ENCODE measurements around the gene TMX1. TPM values are rescaled to one million over a fixed set of nuclear protein-coding genes. Genes with fewer than 3 reads are reported as not detected.
"Not testable (repeated sequence)": the region's sequence is repeated elsewhere in the genome, so short reads cannot be mapped to it uniquely, and the experiment has no call there.

Gene TMX1
- polyA plus RNA-seq: 10 to 100 TPM in 1 of 3 donors, 1 to 10 TPM in 2; 9.0 to 14.7 (median 9.5) TPM

GRCh38 chr14:51239813-51240803 lies at the start of gene TMX1:
TSS of gene TMX1 (plus strand) at chr14:51240247. CDS start at chr14:51240293, 46 bp downstream.
- H3K27ac ChIP-seq (ENCODE audit: low read depth, low read length): peak within 1 kb of the TSS; percentile 60
- 1% methylated on average over 65 of the region's 65 CpGs for WGBS, 3 donors

DNA sequence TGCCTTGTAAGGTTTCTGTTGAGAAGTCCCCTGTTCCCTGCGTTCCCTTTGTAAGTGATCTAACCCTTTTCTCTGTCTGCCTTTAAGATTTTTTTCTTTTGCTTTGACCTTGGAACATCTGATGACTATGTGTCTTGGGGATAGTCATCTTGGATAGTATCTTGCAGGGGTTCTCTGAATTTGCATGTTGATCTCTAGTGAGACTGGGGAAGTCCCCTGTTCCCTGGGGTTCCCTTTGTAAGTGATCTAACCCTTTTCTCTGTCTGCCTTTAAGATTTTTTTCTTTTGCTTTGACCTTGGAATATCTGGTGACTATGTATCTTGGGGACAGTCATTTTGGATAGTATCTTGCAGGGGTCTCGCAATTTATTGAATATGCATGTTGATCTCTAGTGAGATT lies 38.2 kb upstream of the TMX1 start:
- H3K27ac ChIP-seq (ENCODE audit: low read depth, low read length): no peak overlapping the region
- WGBS, 3 donors: 91 to 92% (median 91%) methylated on average over 2 of the region's 2 CpGs

DNA sequence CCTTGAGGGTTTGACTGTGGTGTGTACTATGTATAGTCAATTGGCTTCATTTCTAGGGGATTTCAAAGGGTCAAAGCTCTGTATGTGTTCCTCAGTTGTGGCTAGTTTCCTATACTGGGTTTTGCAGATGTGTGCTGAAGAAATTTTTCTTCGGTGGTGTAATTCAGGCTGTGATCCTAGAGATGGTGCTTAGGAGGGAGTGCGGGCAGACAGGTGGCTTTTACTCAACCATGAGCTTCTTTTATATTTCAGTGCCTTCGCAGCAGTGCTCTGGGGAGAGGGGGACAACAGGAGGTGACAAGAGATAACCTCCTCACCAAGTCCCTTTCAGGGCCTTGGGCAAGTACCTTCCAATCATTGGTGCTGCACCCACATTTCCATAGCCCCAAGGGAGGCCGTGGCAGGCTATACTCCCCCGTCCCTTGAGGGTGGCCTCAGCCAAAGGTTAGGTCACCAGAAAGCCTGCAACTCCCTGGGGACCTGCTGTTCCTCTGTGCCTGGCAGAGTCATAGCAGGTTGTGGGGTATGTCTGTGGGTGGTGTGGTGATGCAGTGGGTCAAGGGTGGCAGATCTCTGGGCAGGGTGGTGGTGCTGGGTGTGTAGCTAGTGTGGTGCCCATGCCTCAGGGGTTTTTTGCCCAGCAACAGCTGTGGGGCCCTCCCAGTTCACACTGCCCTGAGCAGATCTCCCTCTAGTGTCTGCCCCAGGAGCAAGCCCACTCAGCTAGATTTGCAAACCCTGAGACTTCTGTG lies 37.0 kb upstream of the TMX1 start:
- H3K27ac ChIP-seq (ENCODE audit: low read depth, low read length): no peak overlapping the region
- WGBS, 3 donors: 82 to 91% (median 88%) methylated on average over 5 of the region's 5 CpGs

- WGBS, 3 donors: 90 to 96% (median 92%) methylated on average over 3 of the region's 3 CpGs
- H3K27ac ChIP-seq (ENCODE audit: low read depth, low read length): no peak overlapping the region
These were observed 36.2 kb upstream of the TMX1 start for GRCh38 chr14:51203881-51204280.

DNA sequence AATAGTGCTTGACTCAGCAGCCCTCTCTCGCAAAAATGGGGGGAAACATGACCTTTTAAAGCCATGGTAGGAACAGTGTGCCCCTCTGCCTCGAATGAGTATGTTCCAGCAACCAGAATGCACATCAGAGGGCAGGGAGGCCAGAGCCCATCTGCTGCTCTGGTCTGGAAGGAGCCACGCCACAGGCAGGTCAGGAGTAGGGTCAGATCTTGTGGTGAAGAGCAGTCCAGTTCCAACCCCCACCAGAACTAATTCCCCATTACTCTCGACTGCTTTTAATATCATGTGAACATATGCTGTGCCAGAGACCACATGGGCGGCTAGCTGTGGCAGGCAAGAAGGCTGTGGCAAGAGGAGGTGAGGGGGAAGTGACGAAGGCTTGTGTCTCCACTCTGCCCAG lies 34.6 kb upstream of the TMX1 start:
- 70 to 82% (median 73%) methylated on average over 6 of the region's 6 CpGs for WGBS, 3 donors
- H3K27ac ChIP-seq (ENCODE audit: low read depth, low read length): no peak overlapping the region

DNA sequence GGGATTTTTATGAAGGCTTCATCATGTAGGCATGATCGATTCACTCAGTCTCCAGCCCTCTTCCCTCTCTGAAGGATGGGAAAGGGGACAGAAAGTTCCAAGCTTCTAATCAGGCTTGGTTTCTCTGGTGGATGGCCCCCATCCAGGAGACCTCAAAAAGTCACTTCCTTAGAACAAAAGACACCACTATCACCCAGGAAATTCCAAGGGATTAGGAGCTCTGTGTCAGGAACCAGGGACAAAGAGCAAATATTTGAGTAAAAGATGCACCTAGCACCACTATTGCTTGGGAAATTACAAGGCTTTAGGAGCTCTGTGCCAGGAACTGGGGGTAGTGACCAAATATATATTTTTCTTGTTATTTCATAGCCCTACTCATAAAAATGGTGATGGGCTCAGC lies 33.6 kb upstream of the TMX1 start:
- 85 to 93% (median 90%) methylated on average over 1 of the region's 1 CpG for WGBS, 3 donors
- no peak overlapping the region for H3K27ac ChIP-seq (ENCODE audit: low read depth, low read length)

- H3K27ac ChIP-seq (ENCODE audit: low read depth, low read length): no peak overlapping the region
- 50 to 53% (median 52%) methylated on average over 5 of the region's 5 CpGs for WGBS, 3 donors
These were observed 32.4 kb upstream of the TMX1 start for GRCh38 chr14:51207621-51208020.

DNA sequence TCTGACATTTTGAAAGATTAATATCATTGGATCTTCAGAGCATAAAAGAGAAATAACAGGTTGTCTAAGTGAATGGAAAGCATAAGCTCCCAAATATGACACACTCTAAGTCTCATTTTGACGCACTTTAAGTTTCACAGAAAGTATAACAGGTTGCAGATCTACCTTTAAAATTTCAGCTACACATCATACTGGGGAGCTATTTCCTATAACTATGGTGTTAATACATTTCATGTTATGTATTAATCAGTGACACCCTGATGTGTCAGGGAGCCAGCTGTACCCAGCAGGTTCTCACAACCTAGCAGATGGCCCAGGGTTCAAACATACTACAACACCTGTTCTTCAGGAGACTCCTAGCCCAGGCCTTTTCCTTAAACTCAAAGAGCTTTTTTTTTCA lies 31.1 kb upstream of the TMX1 start:
- WGBS, 3 donors: 90 to 97% (median 95%) methylated on average over 1 of the region's 1 CpG
- no peak overlapping the region for H3K27ac ChIP-seq (ENCODE audit: low read depth, low read length)

GRCh38 chr14:51209457-51209856 lies 30.6 kb upstream of the TMX1 start:
- 42 to 68% (median 55%) methylated on average over 1 of the region's 1 CpG for WGBS, 3 donors
- no peak overlapping the region for H3K27ac ChIP-seq (ENCODE audit: low read depth, low read length)

DNA sequence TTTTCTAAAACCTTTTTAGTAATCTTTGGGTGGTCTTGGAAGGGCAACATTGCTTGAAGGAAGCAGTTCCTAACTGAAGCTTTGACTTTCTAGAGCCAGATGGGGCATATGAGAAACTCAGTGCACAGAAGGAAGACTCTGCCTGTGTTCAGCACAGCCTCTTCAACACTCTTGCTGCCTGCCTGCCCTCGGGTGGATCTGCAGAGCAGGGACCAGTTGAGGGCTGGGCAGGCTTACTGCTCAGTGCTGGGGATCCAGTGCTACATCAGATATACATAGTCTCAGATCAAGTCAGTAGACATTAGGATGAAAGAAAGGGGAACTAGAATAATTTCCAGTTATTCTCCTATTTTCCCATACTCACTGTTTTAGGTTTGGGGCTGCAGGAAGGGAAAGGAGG lies 29.5 kb upstream of the TMX1 start:
- no peak overlapping the region for H3K27ac ChIP-seq (ENCODE audit: low read depth, low read length)
- WGBS, 3 donors: 60 to 69% (median 60%) methylated on average over 1 of the region's 1 CpG

DNA sequence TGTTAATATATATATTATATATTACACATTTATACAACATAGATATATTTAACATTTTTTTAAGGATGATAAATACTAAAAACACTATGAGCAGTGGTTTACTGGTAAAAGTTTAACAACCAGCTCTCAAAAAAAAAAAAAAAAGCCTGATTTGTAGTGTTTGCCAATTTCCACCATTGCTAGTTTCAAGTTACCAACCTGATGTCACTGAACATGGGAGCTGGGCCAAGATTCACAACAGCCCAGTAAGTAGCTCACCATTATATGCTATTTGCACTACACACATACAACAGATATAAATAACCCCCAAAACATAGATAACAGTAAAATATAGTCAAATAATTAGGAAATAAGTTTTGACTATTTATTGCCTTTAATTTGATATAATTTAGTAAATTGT lies 28.9 kb upstream of the TMX1 start:
- no peak overlapping the region for H3K27ac ChIP-seq (ENCODE audit: low read depth, low read length)

DNA sequence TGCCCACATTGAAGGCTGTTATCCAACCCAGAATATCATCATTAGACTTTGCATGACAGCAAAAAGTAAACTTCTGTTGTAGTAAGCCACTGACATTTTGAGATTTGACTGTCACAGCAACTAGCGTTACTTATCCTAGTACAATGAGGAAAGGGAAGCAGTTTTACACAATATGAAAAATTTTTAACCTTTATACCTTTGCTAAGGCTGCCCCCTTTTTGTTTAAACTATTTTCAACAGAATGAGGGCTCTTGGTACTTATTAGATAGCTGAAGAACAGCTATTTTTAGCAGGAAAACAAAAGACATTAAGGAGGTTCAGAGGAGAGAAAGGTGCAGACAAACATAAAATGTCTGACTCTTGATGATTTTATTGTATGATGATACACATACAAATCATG lies 23.4 kb upstream of the TMX1 start:
- H3K27ac ChIP-seq (ENCODE audit: low read depth, low read length): no peak overlapping the region
- WGBS, 3 donors: 43 to 57% (median 50%) methylated on average over 1 of the region's 1 CpG

DNA sequence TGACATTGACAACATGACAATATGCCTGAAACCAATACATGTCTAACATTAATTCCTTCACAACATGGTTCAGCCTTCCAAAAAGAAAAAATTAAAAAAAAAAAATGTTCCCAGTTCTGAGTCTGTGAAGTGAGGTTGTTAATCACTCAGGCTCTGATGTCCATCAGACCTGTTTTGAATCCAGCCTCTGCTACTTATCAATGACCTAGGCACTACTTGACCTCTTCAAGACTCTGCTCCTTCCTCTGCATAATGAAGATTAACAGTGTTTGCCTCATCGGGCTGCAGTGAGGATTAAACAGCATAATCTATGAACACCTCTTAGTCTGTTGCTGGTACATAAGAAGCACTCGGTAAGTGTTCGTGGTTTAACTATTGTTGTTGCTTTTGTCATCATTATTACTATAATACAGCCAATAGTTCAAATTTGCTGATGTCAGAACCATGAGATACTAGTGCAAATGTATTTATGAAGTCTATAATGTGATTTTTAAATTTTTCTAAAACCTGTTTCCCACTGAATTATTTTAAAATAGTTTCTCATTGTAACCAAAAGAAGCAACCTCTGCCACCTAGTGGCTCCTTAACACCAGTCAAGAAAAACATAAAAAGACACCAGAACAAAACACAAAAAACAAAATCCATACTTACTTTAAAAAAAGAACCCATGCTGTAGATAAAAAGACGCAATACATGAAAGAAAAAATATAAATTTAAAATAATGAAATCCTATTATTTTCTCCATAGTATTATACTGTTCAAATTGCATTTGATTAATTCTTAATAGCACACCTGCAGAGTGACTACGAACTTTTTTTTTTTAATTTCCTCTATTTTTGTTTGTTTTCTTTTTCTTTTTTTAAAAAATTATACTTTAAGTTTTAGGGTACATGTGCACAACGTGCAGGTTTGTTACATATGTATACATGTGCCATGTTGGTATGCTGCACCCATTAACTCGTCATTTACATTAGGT lies 20.3 kb upstream of the TMX1 start:
- WGBS, 3 donors: 56 to 65% (median 63%) methylated on average over 6 to 7 of the region's 7 CpGs
- no peak overlapping the region for H3K27ac ChIP-seq (ENCODE audit: low read depth, low read length)

GRCh38 chr14:51223463-51223862 lies 16.6 kb upstream of the TMX1 start:
- WGBS, 3 donors: 94 to 100% (median 97%) methylated on average over 1 of the region's 1 CpG
- H3K27ac ChIP-seq (ENCODE audit: low read depth, low read length): not testable (repeated sequence)

DNA sequence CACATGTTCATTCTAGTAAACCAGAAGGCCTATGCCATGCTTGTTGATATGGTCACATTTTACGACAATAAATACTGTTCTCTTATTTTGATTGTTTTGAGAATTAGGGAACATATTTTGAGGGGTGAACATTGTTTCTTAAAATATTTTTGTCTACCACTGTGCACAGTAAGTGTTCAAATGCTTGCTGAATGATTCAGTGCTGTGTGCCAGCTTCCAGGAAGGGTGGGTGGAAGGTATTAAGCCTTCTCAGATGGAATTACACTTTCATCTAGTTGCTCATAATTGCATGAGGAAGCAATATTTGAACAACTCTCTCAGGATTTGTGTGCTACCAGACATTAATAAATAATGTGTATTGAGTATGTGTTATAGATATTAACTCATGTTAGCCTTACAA lies 15.5 kb upstream of the TMX1 start:
- no peak overlapping the region for H3K27ac ChIP-seq (ENCODE audit: low read depth, low read length)
- WGBS, 3 donors: 97 to 100% (median 98%) methylated on average over 1 of the region's 1 CpG

DNA sequence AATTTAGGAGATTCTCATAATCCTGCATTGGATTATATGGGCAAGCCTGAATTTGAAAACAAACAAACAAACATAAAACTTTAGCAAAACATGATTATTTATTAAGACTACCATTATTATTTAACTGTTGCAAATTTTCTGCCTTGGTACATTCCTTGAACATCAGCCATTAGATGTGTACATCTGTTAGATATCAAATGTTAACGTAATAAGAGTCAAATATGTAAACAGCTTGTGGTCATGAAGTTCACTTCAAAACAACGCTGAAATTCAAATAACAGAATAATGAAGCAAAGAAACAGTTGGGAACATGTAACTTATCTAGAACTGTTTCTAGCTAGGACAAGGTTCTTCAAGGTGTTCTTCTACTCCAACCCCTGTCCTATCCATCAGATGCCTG lies 14.3 kb upstream of the TMX1 start:
- 69 to 76% (median 74%) methylated on average over 2 of the region's 2 CpGs for WGBS, 3 donors
- H3K27ac ChIP-seq (ENCODE audit: low read depth, low read length): no peak overlapping the region

DNA sequence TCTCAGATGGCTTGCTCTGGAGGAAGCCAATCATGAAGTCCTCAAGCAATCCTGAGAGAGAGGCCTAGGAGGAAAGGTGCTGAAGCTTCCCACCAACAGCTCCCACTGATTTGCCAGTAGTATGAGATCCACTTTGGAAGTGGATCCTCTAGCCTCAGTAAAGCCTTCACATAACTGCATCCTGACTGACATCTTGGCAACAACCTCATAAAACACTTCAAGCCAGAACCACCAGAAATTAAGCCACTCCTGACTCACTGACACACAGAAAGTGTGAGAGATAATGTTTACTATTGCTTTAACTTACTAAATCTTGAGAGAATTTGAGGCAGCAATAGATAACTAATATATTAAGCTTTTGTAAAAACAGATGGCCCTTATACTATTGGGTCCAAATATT lies 11.7 kb upstream of the TMX1 start:
- no peak overlapping the region for H3K27ac ChIP-seq (ENCODE audit: low read depth, low read length)

DNA sequence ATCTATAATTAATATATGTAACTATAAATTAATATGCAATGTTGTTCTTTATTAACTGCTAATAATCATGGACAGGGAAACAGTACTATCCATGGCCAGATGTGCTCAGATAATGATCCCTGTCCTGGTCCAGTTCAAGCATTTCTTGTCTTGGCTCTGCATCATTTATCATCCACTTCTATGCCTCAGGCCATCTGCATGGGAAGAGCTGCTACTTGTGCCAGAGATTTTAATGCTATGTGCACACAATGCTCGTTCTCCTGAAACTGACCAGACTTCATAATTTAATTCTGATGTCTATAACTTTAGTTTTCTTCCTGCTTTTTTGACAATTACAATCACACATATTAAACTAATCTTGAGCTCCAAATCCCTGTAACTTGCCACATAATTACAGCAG lies 11.2 kb upstream of the TMX1 start:
- no peak overlapping the region for H3K27ac ChIP-seq (ENCODE audit: low read depth, low read length)
- 77 to 87% (median 79%) methylated on average over 1 of the region's 1 CpG for WGBS, 3 donors

- no peak overlapping the region for H3K27ac ChIP-seq (ENCODE audit: low read depth, low read length)
These were observed 3.7 kb upstream of the TMX1 start for GRCh38 chr14:51236314-51236713.

All from adipose tissue (tissue), 3 donors.